ENCODE measurements around the gene SLC23A3.

The SLC23A3 gene

DNA sequence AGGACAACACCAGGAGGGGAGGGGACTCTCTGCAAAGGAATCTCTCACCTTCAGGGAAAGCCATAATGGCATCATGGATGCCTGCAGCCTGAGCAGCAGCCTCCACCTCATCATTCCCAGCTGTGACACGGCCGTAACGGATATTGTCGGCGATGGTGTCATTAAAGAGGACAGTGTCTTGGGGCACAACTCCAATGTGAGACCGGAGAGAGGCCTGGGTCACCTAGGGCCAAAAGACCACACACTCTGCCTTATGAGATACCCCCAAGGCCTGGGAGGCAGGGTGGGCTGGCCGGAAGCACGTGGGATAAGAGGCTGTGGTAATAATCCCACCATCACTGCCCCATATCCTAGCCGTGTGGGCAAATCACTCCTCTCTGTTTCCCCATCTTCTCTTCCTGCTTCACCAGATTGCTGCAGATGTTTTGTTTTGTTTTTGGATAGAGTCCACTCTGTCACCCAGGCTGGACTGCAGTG, 41.1 kb upstream of the SLC23A3 start:
- peaks cover 48% of the 10 kb centered on the region for H3K36me3 ChIP-seq (ENCODE audit: insufficient read depth, low read length)
- DNase-seq (no peak), ATAC-seq (ENCODE audit: insufficient read depth, low read depth) (no peak)
- no peak overlapping the region for H3K27ac ChIP-seq (ENCODE audit: low read length)
- H3K79me2 ChIP-seq (ENCODE audit: insufficient read depth, low read length) = peaks cover 6% of the 10 kb centered on the region; the same call in 1 of the 2 replicates
- H2AFZ ChIP-seq (ENCODE audit: low read depth, low read length) = no peak overlapping the region
- no peak overlapping the region for H3K4me3 ChIP-seq (ENCODE audit: low read depth in 1 of 2, low read length in 2 of 2)
- TF ChIP-seq EZH2 (IDR thresholded peaks at IDR 0.05; ENCODE audit: borderline replicate concordance, low read depth, low read length, severe bottlenecking) = no peak
- TF ChIP-seq, protein P1, sequence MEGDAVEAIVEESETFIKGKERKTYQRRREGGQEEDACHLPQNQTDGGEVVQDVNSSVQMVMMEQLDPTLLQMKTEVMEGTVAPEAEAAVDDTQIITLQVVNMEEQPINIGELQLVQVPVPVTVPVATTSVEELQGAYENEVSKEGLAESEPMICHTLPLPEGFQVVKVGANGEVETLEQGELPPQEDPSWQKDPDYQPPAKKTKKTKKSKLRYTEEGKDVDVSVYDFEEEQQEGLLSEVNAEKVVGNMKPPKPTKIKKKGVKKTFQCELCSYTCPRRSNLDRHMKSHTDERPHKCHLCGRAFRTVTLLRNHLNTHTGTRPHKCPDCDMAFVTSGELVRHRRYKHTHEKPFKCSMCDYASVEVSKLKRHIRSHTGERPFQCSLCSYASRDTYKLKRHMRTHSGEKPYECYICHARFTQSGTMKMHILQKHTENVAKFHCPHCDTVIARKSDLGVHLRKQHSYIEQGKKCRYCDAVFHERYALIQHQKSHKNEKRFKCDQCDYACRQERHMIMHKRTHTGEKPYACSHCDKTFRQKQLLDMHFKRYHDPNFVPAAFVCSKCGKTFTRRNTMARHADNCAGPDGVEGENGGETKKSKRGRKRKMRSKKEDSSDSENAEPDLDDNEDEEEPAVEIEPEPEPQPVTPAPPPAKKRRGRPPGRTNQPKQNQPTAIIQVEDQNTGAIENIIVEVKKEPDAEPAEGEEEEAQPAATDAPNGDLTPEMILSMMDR (IDR thresholded peaks at IDR 0.05; ENCODE audit: borderline replicate concordance, extremely low read depth, low read length, poor library complexity, severe bottlenecking) = no peak
- no peaks in the 10 kb centered on the region for H3K27me3 ChIP-seq (ENCODE audit: insufficient read depth, low read length, poor library complexity)
- H4K20me1 ChIP-seq (ENCODE audit: insufficient read depth, low read length) = peaks cover 10% of the 10 kb centered on the region
- H3K4me2 ChIP-seq (ENCODE audit: insufficient read depth, low read length) = no peak overlapping the region
- no peaks in the 10 kb centered on the region for H3K9me3 ChIP-seq (ENCODE audit: insufficient read depth, low read length, severe bottlenecking)
- H3K4me1 ChIP-seq (ENCODE audit: insufficient read depth, low read length) = peaks cover 22% of the 10 kb centered on the region
- H3K9ac ChIP-seq (ENCODE audit: low read depth, low read length) = no peak overlapping the region

DNA sequence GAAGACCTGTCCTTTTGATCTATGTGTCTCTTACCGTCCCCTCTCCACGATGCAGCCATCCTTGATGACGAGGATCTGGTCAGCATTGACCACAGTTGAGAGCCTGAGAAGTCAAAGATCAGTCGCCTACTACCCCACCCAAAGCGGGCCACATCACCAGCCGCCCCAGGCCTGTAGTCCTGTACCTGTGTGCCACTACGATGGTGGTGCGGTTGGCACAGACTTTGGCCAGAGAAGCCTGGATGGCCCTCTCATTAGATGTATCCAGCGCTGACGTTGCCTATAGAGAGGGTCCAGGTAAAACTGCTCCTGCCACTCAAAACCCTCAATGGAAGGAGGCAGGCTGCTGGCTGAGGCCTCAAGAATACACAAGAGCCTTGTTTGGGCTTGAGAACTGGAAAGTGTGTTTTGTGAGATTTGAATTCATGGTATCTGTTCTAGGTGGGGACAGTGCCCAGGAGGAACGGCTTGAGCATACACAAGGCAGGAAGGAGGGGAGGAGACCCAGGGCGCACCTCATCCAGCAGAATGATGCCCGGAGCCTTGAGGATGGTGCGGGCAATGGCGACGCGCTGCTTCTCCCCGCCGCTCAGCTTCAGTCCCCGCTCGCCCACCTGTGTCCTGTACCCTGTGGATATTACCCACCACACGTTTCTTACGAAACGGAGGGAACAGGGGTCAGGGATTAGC, 40.5 kb upstream of the SLC23A3 start:
- peaks cover 48% of the 10 kb centered on the region for H3K36me3 ChIP-seq (ENCODE audit: insufficient read depth, low read length)
- H3K27me3 ChIP-seq (ENCODE audit: insufficient read depth, low read length, poor library complexity) = no peaks in the 10 kb centered on the region
- ATAC-seq (ENCODE audit: insufficient read depth, low read depth) = no peak
- no peak overlapping the region for H2AFZ ChIP-seq (ENCODE audit: low read depth, low read length)
- H3K4me1 ChIP-seq (ENCODE audit: insufficient read depth, low read length) = peaks cover 25% of the 10 kb centered on the region
- peaks cover 10% of the 10 kb centered on the region for H4K20me1 ChIP-seq (ENCODE audit: insufficient read depth, low read length)
- no peak for DNase-seq
- H3K4me3 ChIP-seq (ENCODE audit: low read depth in 1 of 2, low read length in 2 of 2) = no peak overlapping the region
- H3K4me2 ChIP-seq (ENCODE audit: insufficient read depth, low read length) = no peak overlapping the region
- no peak overlapping the region for H3K27ac ChIP-seq (ENCODE audit: low read length)
- no peak for TF ChIP-seq EZH2 (IDR thresholded peaks at IDR 0.05; ENCODE audit: borderline replicate concordance, low read depth, low read length, severe bottlenecking)
- TF ChIP-seq, protein P1 (IDR thresholded peaks at IDR 0.05; ENCODE audit: borderline replicate concordance, extremely low read depth, low read length, poor library complexity, severe bottlenecking) = no peak
- no peak overlapping the region for H3K9ac ChIP-seq (ENCODE audit: low read depth, low read length)
- peaks cover 6% of the 10 kb centered on the region; the same call in 1 of the 2 replicates for H3K79me2 ChIP-seq (ENCODE audit: insufficient read depth, low read length)
- no peaks in the 10 kb centered on the region for H3K9me3 ChIP-seq (ENCODE audit: insufficient read depth, low read length, severe bottlenecking)

DNA sequence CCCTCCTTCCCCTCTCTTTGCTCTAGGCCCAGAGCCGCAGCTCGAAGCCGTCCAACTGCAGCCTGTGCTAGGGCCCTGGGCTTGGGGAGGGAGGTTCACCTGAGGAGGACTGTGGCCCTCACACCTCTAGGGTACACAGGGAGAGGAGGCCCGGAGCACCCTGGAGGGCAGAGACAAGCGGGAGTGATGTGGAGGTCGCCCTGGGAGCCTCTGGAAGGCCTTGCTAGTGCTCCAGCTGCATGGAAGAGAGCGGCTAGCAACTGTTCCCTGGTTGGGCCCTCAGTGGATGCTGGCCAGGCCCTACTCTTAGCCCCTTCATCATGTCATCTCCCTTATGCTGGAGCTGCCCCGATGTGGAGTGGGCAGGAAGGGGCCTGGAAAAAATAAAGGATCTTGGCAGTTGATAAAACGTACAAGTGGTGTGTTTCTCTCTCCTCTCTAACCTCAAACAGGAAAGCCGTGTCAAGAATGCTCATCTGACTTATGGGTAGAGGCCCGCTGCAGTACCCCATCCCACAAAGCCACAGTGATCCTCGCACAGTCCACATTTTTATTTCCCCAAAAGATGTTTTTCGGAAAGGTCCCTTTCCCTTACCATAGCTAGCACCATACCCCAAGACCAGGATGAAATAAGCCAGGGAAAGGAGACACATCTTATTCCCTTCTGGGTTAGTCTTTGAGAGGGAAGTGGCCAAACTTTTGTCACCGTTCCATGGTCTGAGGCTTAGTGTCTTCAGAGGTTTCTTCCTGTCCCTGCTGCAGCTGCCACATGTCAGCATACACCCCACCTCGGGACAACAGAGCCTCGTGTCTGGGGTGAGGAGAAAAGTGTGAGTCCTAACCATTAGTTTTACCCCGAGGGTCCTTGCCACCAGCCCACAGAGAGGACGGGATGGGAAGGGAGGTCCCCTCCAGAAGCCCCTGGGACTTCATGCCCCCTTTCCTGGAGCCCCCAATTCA, 39.7 kb upstream of the SLC23A3 start:
- H3K9me3 ChIP-seq (ENCODE audit: insufficient read depth, low read length, severe bottlenecking) = no peaks in the 10 kb centered on the region
- no peak overlapping the region for H3K9ac ChIP-seq (ENCODE audit: low read depth, low read length)
- H3K27me3 ChIP-seq (ENCODE audit: insufficient read depth, low read length, poor library complexity) = no peaks in the 10 kb centered on the region
- H3K4me1 ChIP-seq (ENCODE audit: insufficient read depth, low read length) = peaks cover 25% of the 10 kb centered on the region
- ATAC-seq (ENCODE audit: insufficient read depth, low read depth) = no peak
- peaks cover 10% of the 10 kb centered on the region for H4K20me1 ChIP-seq (ENCODE audit: insufficient read depth, low read length)
- no peak overlapping the region for H3K4me3 ChIP-seq (ENCODE audit: low read depth in 1 of 2, low read length in 2 of 2)
- H3K27ac ChIP-seq (ENCODE audit: low read length) = no peak overlapping the region
- H3K4me2 ChIP-seq (ENCODE audit: insufficient read depth, low read length) = no peak overlapping the region
- peaks cover 6% of the 10 kb centered on the region; the same call in 1 of the 2 replicates for H3K79me2 ChIP-seq (ENCODE audit: insufficient read depth, low read length)
- no peak for DNase-seq
- H2AFZ ChIP-seq (ENCODE audit: low read depth, low read length) = no peak overlapping the region
- peaks cover 47% of the 10 kb centered on the region for H3K36me3 ChIP-seq (ENCODE audit: insufficient read depth, low read length)
- TF ChIP-seq, protein P1 (IDR thresholded peaks at IDR 0.05; ENCODE audit: borderline replicate concordance, extremely low read depth, low read length, poor library complexity, severe bottlenecking) = no peak
- TF ChIP-seq EZH2 (IDR thresholded peaks at IDR 0.05; ENCODE audit: borderline replicate concordance, low read depth, low read length, severe bottlenecking) = no peak
